GM10248 (cell line): Measurements from ENCODE around the gene IL6R.

Experiments
- CTCF ChIA-PET: fragments of 300-600 bp; sonication (Branson Sonifier 250); formaldehyde crosslinking; extraction: SDS; loops from one replicate; lab custom pipeline; 2021; ENCODE audit warnings: antibody characterized with exemption; lab: Yijun Ruan, JAX
- POLR2A ChIA-PET: fragments of 350-650 bp; sonication (Branson Sonifier 250); formaldehyde crosslinking; extraction: SDS; loops from one replicate; lab custom pipeline; 2020; ENCODE audit warnings: antibody characterized with exemption; lab: Yijun Ruan, JAX
- DNase-seq: peaks from one replicate; pipeline ENCODE4 v3.0.0; 2012; ENCODE audit errors: extremely low spot score
- TF ChIP-seq, protein P1 (sequence below): IDR thresholded peaks from 2 replicates; pipeline ENCODE4 v1.5.1; 2012; ENCODE audit warnings: mild to moderate bottlenecking, low read depth; ENCODE audit errors: extremely low read depth, missing control alignments, control extremely low read depth

IL6R gene

DNA sequence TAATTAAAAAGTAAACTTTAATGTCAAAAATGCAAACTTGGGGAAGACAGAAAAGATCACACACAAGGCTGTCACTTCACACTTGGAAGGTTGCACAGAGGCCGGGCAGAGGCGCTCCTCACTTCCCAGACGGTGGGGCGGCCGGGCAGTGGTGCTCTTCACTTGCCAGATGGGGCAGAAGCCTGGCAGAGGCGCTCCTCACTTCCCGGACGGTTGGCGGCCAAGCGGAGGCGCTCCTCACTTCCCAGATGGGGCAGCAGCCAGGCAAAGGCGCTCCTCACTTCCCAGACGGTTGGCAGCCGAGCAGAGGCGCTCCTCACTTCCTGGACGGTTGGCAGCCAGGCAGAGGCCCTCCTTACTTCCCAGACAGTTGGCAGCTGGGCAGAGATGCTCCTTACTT lies 25.8 kb upstream of the IL6R start:
- ChIA-PET CTCF (no interaction called here), POLR2A (no interaction called here)
- TF ChIP-seq, protein P1, sequence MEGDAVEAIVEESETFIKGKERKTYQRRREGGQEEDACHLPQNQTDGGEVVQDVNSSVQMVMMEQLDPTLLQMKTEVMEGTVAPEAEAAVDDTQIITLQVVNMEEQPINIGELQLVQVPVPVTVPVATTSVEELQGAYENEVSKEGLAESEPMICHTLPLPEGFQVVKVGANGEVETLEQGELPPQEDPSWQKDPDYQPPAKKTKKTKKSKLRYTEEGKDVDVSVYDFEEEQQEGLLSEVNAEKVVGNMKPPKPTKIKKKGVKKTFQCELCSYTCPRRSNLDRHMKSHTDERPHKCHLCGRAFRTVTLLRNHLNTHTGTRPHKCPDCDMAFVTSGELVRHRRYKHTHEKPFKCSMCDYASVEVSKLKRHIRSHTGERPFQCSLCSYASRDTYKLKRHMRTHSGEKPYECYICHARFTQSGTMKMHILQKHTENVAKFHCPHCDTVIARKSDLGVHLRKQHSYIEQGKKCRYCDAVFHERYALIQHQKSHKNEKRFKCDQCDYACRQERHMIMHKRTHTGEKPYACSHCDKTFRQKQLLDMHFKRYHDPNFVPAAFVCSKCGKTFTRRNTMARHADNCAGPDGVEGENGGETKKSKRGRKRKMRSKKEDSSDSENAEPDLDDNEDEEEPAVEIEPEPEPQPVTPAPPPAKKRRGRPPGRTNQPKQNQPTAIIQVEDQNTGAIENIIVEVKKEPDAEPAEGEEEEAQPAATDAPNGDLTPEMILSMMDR: no peak
- no peak for DNase-seq

DNA sequence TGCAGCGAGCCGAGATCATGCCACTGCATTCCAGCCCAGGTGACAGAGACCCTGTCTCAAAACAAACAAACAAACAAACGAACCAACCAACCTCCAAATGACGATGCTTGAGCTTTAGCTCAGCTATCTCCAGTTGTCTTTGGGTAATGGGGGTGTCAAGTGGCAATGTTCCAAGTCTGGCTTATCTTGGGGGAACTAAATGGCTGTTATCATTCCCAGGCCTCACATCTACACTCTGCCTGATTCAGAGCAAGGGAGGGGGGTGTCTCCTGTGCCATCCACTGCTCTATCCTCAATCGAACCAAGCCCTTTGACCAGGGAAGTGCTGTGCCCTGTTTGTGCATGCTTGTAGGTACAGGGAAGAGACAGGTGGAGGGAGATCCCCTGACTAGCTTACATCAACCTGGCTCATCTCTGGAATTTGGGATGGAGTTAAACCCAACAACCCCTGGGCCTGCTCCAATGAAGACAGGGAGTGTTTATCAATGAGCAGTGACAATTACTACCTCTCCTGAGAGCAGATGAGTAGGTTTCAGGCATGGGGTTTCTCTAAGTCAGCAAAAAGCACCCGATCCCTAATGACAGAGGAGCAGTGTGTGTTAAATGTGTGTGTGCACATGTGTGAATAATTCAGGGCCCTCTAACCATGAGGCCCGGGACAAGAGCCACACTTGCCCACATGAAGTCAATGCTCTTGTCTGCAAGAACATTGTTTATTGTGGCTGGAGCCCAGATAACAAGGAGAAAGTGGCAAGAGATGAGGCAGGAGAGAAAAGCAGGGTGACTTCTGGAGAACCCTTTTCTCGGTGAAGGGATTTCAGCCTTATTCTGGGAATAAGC lies 20.3 kb upstream of the IL6R start:
- no peak for DNase-seq
- TF ChIP-seq, protein P1: no peak
- POLR2A ChIA-PET: no interaction called here
- CTCF ChIA-PET: interaction anchor here (0.7 to 1.8 kb wide), 4 partner anchors 19 to 50 kb away, joined by 3 to 5 read pairs (median 4); no protein-coding TSS in a partner anchor

DNA sequence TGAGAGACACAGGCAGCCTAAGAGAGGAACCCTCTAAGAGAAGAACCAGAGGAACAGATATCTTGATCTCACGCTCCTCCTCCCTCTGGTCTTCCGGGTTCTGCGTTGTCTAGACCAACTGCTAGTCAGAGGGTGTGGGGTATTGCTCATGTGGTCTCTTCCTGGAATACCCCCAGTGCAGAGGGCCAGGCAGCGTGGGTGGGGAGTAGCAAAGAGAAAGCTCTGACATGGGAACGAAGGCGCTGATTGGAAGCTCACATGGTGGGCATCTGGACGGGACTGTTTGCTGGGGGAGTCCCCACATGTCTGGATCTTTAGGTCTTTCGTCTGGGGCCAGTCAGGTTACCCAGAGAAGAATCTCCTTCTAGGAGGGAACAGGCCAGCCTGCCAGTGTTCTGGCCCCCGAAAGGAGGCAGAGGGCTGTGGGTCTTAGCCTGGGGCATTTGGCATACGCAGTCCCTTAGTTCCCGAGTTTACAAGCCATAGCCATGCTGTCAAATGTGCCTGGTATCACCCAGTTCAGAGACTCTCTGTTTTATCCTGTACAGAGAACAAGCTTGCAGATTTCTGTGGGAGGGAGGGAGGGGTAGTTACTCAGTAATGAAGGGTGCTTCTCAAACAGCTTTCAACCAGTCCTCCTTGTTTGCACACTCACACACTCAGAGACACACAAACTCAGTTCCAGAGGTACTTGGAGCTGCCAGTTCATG lies 18.3 kb upstream of the IL6R start:
- ChIA-PET CTCF (interaction anchor here (0.6 to 2.5 kb wide), 11 partner anchors 11 to 64 kb away, joined by 3 to 9 read pairs (median 5); partner anchors contain the start of gene IL6R), POLR2A (interaction anchor here (0.5 to 0.6 kb wide), 4 partner anchors 24 to 192 kb away, joined by 3 to 6 read pairs (median 4); no protein-coding TSS in a partner anchor)
- DNase-seq: no peak
- TF ChIP-seq, protein P1: no peak

DNA sequence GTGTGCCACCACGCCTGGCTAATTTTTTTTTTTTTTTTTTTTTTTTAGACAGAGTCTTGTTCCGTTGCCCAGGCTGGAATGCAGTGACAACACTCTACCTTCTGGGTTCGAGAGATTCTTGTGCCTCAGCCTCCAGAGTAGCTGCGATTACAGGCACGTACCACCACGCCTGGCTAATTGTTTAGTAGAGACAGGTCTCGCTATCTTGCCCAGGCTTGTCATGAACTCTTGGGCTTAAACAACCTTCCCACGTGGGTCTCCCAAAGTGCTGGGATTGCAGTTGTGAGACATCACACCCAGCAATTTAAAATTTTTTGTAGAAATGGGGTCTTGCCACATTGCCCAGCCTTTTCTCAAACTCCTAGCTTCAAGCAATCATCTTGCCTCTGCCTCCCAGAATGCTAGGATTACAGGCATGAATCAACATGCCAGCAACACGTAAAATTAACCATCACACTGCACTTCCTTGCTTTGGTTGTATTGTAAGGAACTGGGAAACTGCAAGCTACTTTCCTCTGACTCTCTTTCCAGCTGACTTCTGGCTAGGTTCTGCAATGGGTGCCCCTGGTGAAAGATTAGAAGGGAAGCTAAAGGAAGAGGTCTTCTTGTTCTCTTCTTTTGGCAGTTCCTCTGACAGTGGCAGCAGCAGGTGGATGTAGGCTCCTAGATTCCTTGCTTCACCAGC lies 13.9 kb upstream of the IL6R start:
- DNase-seq: no peak
- ChIA-PET CTCF (interaction anchor here (0.7 to 3.1 kb wide), 4 partner anchors 13 to 56 kb away, joined by 3 to 12 read pairs (median 4); no protein-coding TSS in a partner anchor), POLR2A (interaction anchor here (0.6 kb wide), 1 partner anchor 1633 kb away, joined by 5 read pairs; the partner anchor contains the start of gene KPRP)
- TF ChIP-seq, protein P1: no peak

DNA sequence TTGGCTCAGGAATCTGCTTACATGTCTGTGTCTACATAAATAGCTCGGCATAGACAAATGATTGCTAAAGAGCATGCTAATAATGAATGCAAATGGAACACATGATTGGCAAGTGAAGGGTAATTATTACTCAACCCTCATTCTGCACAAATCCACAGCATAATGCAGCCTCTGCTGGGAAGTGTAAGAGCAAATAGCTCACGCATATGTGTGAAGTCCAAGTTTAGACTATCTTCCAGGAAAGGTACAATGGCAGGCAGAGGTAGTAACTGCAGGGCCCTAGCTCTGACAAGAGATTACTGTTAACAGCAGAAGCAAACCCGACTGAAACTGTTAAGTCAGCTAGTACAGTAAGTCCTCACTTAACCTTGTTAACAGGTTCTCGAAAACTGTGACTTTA lies 7.0 kb upstream of the IL6R start:
- CTCF ChIA-PET: interaction anchor here (1.0 to 2.2 kb wide), 5 partner anchors 9 to 63 kb away, joined by 3 to 7 read pairs (median 7); no protein-coding TSS in a partner anchor
- TF ChIP-seq, protein P1: no peak
- DNase-seq: no peak
- POLR2A ChIA-PET: no interaction called here
